GM18868 (cell line): ENCODE data around the gene TRAPPC10.

Source experiments
- ATAC-seq: cut with Tn5 transposase; IDR thresholded peaks from one replicate; pipeline ENCODE4 v1.9.1; 2021; ENCODE audit warnings: mild to moderate bottlenecking, moderate library complexity; ENCODE audit not compliant: unreplicated experiment

Gene TRAPPC10

DNA sequence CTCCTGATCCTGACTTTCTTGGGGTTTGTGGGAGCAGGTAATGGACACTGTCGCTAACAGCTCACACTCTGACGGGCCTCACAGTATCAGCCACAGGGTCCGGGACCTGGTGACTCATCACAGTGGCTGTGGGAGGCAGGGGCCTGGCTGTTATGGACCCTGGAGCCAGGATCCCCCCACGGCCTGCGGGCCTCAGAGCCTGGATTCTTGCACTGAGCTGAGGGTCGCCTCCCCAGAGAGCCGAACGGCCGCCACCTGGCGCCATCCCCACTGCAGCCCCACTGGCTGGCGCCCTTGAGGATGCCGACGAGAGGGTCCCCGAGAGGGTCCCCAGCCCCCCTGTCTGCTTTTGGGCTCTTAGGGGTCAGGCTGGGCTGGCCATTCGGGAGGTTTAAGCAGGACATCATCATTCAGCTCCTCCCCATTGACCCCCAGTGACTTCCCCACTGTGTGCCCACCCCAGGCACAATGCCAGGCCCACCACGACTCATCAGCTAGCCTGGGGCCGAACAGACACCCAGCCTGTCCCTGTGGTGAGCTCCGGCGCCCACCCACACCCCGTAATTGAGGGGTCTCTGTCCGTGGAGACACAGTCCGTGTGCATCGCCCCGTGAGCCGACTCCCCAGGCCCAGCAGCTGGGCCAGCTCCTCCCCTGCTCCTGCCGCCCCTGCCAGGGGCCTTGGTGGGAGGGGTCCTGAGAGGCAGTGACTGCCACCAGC is 30.8 kb upstream of the TRAPPC10 start:
- no peak for ATAC-seq

- ATAC-seq, result no peak
These were observed 30.3 kb upstream of the TRAPPC10 start for GRCh38 chr21:43981871-43982210.

DNA sequence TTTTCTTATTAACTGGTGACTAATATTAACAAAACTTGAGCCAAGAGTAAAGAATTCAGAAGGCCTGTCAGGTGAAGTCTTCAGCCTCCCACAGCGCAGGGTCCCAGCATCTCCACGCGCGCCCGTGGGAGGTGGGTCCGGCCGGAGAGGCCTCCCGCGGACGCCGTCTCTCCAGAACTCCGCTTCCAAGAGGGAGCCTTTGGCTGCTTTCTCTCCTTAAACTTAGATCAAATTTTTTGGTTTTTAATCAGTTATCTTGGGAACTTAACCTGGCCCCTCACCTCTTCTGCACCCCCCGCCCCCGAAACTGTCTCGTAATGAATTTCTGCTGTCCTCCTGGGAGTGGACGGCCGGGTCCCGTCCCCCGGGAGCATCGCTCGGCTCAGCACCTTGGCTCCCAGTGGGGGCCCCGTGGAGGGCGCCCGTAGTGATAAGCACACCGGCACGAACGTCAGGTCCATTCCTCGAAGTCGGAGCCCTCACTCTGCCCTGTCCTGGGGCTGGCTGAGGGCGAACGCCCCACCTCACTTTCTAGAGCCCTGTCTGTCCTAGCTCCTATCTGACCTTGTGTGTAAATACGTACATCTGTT is 29.5 kb upstream of the TRAPPC10 start:
- ATAC-seq, result no peak

DNA sequence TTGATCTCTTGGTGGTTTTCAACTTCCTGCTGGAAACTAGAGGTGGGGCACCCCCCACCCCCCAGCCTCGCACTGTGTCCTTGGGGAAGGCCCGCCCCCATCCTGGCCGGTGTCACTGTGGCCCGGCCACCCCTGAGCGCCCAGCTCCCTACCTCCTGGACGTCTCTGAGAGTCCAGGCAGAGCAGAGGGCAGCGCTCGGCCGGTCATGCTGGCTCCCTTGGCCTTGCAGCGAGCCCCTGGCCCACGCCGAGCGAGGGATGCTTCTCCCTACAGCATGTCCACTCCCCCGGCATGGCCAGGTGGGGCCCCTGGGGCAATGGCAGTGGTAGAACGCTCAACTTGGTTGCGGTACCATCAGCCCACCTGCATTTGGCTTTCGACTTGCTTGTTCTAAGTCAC is 28.7 kb upstream of the TRAPPC10 start:
- ATAC-seq, result no peak

GRCh38 chr21:43983860-43984420 is 28.2 kb upstream of the TRAPPC10 start:
- ATAC-seq, result no peak

- ATAC-seq, result no peak
These were observed 27.0 kb upstream of the TRAPPC10 start for GRCh38 chr21:43984905-43985689.

GRCh38 chr21:43985690-43986251 is 26.3 kb upstream of the TRAPPC10 start:
- ATAC-seq, result no peak

GRCh38 chr21:43986544-43987451 is 25.3 kb upstream of the TRAPPC10 start:
- no peak for ATAC-seq

GRCh38 chr21:43987509-43987908 is 24.6 kb upstream of the TRAPPC10 start:
- no peak for ATAC-seq

DNA sequence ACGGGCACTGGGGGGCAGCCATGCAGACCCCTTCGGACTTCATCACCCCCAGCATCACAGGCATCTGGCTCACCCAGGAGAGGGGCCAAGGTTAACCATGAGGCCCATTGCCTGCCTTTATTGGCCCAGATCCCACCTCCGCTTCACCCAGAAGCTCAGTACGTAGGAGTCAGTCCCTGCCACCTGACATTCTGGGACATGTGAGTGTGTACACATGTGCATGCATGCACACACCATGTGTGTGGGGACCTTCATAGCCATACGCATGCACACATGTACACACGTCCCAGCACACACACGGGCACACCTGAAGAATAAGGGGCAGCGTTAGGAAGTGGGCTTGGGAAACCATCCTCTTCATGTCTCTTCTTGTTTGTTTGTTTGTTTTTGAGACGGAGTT is 24.1 kb upstream of the TRAPPC10 start:
- no peak for ATAC-seq

DNA sequence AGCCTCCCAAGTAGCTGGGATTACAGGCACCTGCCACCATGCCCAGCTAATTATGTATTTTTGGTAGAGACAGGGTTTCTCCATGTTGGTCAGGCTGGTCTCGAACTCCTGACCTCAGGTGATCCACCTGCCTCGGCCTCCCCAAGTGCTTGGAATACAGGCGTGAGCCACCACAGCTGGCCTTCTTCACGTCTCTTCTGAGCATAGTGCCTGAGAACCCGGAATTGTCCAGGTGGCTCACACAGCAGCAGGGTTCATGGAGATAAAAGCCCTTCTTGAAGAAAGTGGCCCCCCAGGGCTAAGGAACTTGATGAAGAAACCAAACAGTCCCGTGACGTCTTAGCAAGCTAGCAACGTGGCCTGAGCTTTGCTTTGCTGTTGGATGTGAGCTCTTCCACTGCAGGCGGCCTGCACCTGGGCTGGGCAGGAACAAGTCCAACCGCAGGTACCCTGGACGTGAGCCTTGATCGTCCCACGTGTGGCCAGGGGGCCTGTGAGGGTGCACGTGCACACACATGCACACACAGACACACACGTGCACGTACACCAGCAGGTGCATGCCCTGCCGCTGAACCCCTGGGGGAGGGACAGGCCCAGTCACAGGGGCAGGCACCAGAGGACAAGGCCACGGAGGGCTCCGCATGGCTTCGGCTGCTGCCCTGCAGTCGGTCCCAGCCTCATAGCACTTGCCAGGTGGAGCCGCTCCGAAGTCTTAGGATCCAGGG is 23.4 kb upstream of the TRAPPC10 start:
- ATAC-seq, result no peak

DNA sequence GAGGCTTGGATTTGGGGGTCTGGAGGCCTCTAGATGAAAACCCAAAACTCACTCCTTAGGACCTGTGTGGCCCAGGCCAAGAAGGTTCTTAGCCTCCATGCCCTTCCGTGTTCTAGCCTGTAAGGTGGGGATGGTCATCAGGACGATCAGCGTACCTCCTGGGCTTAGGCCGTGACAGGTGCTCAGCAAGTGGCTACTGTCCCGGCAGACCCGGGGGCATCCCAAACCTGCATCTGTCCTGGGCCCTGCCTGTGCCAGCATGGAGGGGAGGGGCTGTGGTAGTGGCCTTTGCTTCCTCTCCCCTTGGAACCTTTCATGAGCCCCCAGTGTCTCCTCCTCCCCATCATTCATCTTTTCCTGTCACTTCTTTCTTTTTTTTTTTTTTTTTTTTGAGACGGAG is 22.7 kb upstream of the TRAPPC10 start:
- no peak for ATAC-seq

GRCh38 chr21:43991447-43991991 is 20.6 kb upstream of the TRAPPC10 start:
- ATAC-seq, result no peak

GRCh38 chr21:43992121-43992520 is 20.0 kb upstream of the TRAPPC10 start:
- no peak for ATAC-seq

GRCh38 chr21:43993420-43993934 is 18.6 kb upstream of the TRAPPC10 start:
- no peak for ATAC-seq

- no peak for ATAC-seq
These were observed 18.0 kb upstream of the TRAPPC10 start for GRCh38 chr21:43994085-43994484.

- ATAC-seq, result no peak
These were observed 17.5 kb upstream of the TRAPPC10 start for GRCh38 chr21:43994646-43995045.

DNA sequence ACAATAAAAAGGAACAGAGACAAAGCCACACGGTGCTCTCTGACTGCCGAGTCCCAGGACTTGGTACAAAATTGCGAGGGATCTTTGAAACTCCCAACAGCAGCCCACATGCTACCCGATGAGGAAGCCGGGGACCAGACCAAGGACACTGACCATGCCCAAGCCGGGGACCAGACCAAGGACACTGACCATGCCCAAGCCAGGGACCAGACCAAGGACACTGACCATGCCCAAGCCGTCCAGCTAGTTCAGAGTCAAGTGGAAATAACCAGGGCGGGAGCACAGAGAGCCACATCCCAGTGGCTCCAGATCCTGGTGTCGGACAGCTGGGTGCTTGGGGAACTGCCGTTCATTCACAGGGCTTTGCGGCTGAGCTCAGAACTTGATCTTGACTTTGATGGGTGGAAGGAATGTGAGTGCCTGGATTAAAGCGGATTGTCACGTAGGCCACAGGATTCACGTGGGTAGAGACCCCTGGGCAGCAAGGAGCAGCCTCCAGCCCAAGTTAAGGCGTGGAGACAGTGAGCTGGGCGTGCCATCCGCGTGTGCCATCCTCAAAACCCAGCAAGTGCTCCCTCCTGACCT is 16.5 kb upstream of the TRAPPC10 start:
- no peak for ATAC-seq
